ENCODE measurements around the gene TTC7B.

The TTC7B gene

GRCh38 chr14:90583427-90583826, 232.8 kb downstream of the TTC7B start:
- Histone ChIP-seq H3K27me3 (ENCODE audit: insufficient read depth, poor library complexity, severe bottlenecking) (no peaks in the 10 kb centered on the region), H3K4me3 (replicated peaks; ENCODE audit: insufficient read depth, low read length) (no peak overlapping the region), H3K27ac (replicated peaks) (no peak overlapping the region)
- TF ChIP-seq POLR2AphosphoS5 (IDR thresholded peaks at IDR 0.05; ENCODE audit: low read depth) (no peak), SPI1 (IDR thresholded peaks at IDR 0.05; ENCODE audit: borderline replicate concordance, low read depth) (no peak), CTCF (IDR thresholded peaks at IDR 0.05; ENCODE audit: insufficient read depth, low read length) (no peak), REST (IDR thresholded peaks at IDR 0.05; ENCODE audit: insufficient replicate concordance, low read depth) (no peak)
- DNase-seq (ENCODE audit: low read depth in 1 of 2, low spot score in 1 of 2), result no peak

GRCh38 chr14:90582166-90582565, 234.1 kb downstream of the TTC7B start:
- Histone ChIP-seq H3K4me3 (replicated peaks; ENCODE audit: insufficient read depth, low read length) (no peak overlapping the region), H3K27me3 (ENCODE audit: insufficient read depth, poor library complexity, severe bottlenecking) (no peaks in the 10 kb centered on the region), H3K27ac (replicated peaks) (no peak overlapping the region)
- DNase-seq (ENCODE audit: low read depth in 1 of 2, low spot score in 1 of 2), result no peak
- TF ChIP-seq POLR2AphosphoS5 (IDR thresholded peaks at IDR 0.05; ENCODE audit: low read depth) (no peak), GABPA (IDR thresholded peaks at IDR 0.05; ENCODE audit: low read depth) (no peak)

- Histone ChIP-seq H3K4me3 (replicated peaks; ENCODE audit: insufficient read depth, low read length) (no peak overlapping the region), H3K27me3 (ENCODE audit: insufficient read depth, poor library complexity, severe bottlenecking) (no peaks in the 10 kb centered on the region), H3K27ac (replicated peaks) (no peak overlapping the region)
- no peak for TF ChIP-seq REST (IDR thresholded peaks at IDR 0.05; ENCODE audit: insufficient replicate concordance, low read depth)
- no peak for TF ChIP-seq SPI1 (IDR thresholded peaks at IDR 0.05; ENCODE audit: borderline replicate concordance, low read depth)
- TF ChIP-seq CTCF (IDR thresholded peaks at IDR 0.05; ENCODE audit: insufficient read depth, low read length), result no peak
- TF ChIP-seq POLR2AphosphoS5 (IDR thresholded peaks at IDR 0.05; ENCODE audit: low read depth), result no peak
- TF ChIP-seq GABPA (IDR thresholded peaks at IDR 0.05; ENCODE audit: low read depth), result no peak
- no peak for DNase-seq (ENCODE audit: low read depth in 1 of 2, low spot score in 1 of 2)
Measured at GRCh38 chr14:90581745-90582144, 234.5 kb downstream of the TTC7B start.

- H3K4me3 ChIP-seq (replicated peaks; ENCODE audit: insufficient read depth, low read length), result no peak overlapping the region
- TF ChIP-seq GABPA (IDR thresholded peaks at IDR 0.05; ENCODE audit: low read depth), result no peak
- no peak for TF ChIP-seq CTCF (IDR thresholded peaks at IDR 0.05; ENCODE audit: insufficient read depth, low read length)
- no peak for TF ChIP-seq POLR2AphosphoS5 (IDR thresholded peaks at IDR 0.05; ENCODE audit: low read depth)
- no peak for TF ChIP-seq SPI1 (IDR thresholded peaks at IDR 0.05; ENCODE audit: borderline replicate concordance, low read depth)
- no peak for TF ChIP-seq REST (IDR thresholded peaks at IDR 0.05; ENCODE audit: insufficient replicate concordance, low read depth)
- no peak for DNase-seq (ENCODE audit: low read depth in 1 of 2, low spot score in 1 of 2)
- H3K27me3 ChIP-seq (ENCODE audit: insufficient read depth, poor library complexity, severe bottlenecking), result no peaks in the 10 kb centered on the region
- no peak overlapping the region for H3K27ac ChIP-seq (replicated peaks)
Measured at GRCh38 chr14:90580377-90581335, 235.6 kb downstream of the TTC7B start.

Measured in HL-60 (cell line).